ENCODE data around the gene FOXI3. TPM values are rescaled to one million over a fixed set of nuclear protein-coding genes. Genes with fewer than 3 reads are reported as not detected.
"Not testable (repeated sequence)": the region's sequence is repeated elsewhere in the genome, so short reads cannot be mapped to it uniquely, and the experiment has no call there.

Gene FOXI3
- total RNA-seq, 1 donor from 2014 or later, result 0.12 TPM

- no peak overlapping the region for H3K4me3 Mint-ChIP-seq
- DNase-seq (ENCODE audit: low read depth, low spot score), result no peak
- H3K27ac Mint-ChIP-seq (ENCODE audit: unreplicated experiment), result no peak overlapping the region
- peaks cover 4% of the 10 kb centered on the region for H3K4me1 Mint-ChIP-seq
- peaks cover 16% of the 10 kb centered on the region for H3K27me3 Mint-ChIP-seq (ENCODE audit: low read depth)
- H3K9me3 Mint-ChIP-seq, result no peaks in the 10 kb centered on the region
- TF ChIP-seq CTCF (conservative IDR thresholded peaks at IDR 0.05), result no peak
- no peaks in the 10 kb centered on the region for H3K36me3 Mint-ChIP-seq (ENCODE audit: low read depth)
These were observed 10.4 kb downstream of the FOXI3 start for GRCh38 chr2:88442061-88442460.

- H3K27ac Mint-ChIP-seq (ENCODE audit: unreplicated experiment), result no peak overlapping the region
- TF ChIP-seq CTCF (conservative IDR thresholded peaks at IDR 0.05), result no peak
- H3K4me1 Mint-ChIP-seq, result no peaks in the 10 kb centered on the region
- peaks cover 11% of the 10 kb centered on the region for H3K27me3 Mint-ChIP-seq (ENCODE audit: low read depth)
- no peak overlapping the region for H3K4me3 Mint-ChIP-seq
- no peaks in the 10 kb centered on the region for H3K36me3 Mint-ChIP-seq (ENCODE audit: low read depth)
- no peak for DNase-seq (ENCODE audit: low read depth, low spot score)
- H3K9me3 Mint-ChIP-seq, result no peaks in the 10 kb centered on the region
These were observed 15.5 kb downstream of the FOXI3 start for GRCh38 chr2:88437010-88437409.

GRCh38 chr2:88429929-88430328 lies 22.6 kb downstream of the FOXI3 start:
- DNase-seq (ENCODE audit: low read depth, low spot score), result no peak
- no peak for TF ChIP-seq CTCF (conservative IDR thresholded peaks at IDR 0.05)
- H3K9me3 Mint-ChIP-seq, result peaks cover 3% of the 10 kb centered on the region
- H3K4me1 Mint-ChIP-seq, result no peaks in the 10 kb centered on the region
- no peaks in the 10 kb centered on the region for H3K36me3 Mint-ChIP-seq (ENCODE audit: low read depth)
- H3K27me3 Mint-ChIP-seq (ENCODE audit: low read depth), result peaks cover 3% of the 10 kb centered on the region
- no peak overlapping the region for H3K27ac Mint-ChIP-seq (ENCODE audit: unreplicated experiment)
- H3K4me3 Mint-ChIP-seq, result no peak overlapping the region

- Mint-ChIP-seq H3K27me3 (ENCODE audit: low read depth) (peaks cover 6% of the 10 kb centered on the region), H3K27ac (ENCODE audit: unreplicated experiment) (no peak overlapping the region), H3K4me3 (no peak overlapping the region), H3K9me3 (no peaks in the 10 kb centered on the region), H3K36me3 (ENCODE audit: low read depth) (no peaks in the 10 kb centered on the region), H3K4me1 (no peaks in the 10 kb centered on the region)
- no peak for DNase-seq (ENCODE audit: low read depth, low spot score)
- no peak for TF ChIP-seq CTCF (conservative IDR thresholded peaks at IDR 0.05)
These were observed 28.8 kb downstream of the FOXI3 start for GRCh38 chr2:88423733-88424132.

GRCh38 chr2:88419051-88419450 lies 33.4 kb downstream of the FOXI3 start:
- H3K9me3 Mint-ChIP-seq; H3K27me3 Mint-ChIP-seq (ENCODE audit: low read depth); H3K27ac Mint-ChIP-seq (ENCODE audit: unreplicated experiment); DNase-seq (ENCODE audit: low read depth, low spot score); H3K4me1 Mint-ChIP-seq; H3K36me3 Mint-ChIP-seq (ENCODE audit: low read depth); H3K4me3 Mint-ChIP-seq: not testable (repeated sequence)

GRCh38 chr2:88416016-88416663 lies 36.4 kb downstream of the FOXI3 start:
- Mint-ChIP-seq H3K27me3 (ENCODE audit: low read depth) (no peaks in the 10 kb centered on the region), H3K4me3 (no peak overlapping the region), H3K27ac (ENCODE audit: unreplicated experiment) (no peak overlapping the region), H3K36me3 (ENCODE audit: low read depth) (no peaks in the 10 kb centered on the region), H3K4me1 (no peaks in the 10 kb centered on the region), H3K9me3 (no peaks in the 10 kb centered on the region)
- no peak for TF ChIP-seq CTCF (conservative IDR thresholded peaks at IDR 0.05)
- DNase-seq (ENCODE audit: low read depth, low spot score), result no peak

GRCh38 chr2:88408870-88409269 lies 43.6 kb downstream of the FOXI3 start:
- DNase-seq (ENCODE audit: low read depth, low spot score); H3K27me3 Mint-ChIP-seq (ENCODE audit: low read depth); H3K4me3 Mint-ChIP-seq; H3K27ac Mint-ChIP-seq (ENCODE audit: unreplicated experiment); H3K4me1 Mint-ChIP-seq; H3K9me3 Mint-ChIP-seq; H3K36me3 Mint-ChIP-seq (ENCODE audit: low read depth): not testable (repeated sequence)
